Caco-2 (cell line): ENCODE measurements around the gene DCLRE1C. TPM values are rescaled to one million over a fixed set of nuclear protein-coding genes. Genes with fewer than 3 reads are reported as not detected.
"Not testable (repeated sequence)": the region's sequence is repeated elsewhere in the genome, so short reads cannot be mapped to it uniquely, and the experiment has no call there.

Source experiments
- BruUV-seq: library from RNA; stranded (reverse); fragments of 400-500 nt; replicated peaks from 2 replicates; lab custom pipeline; 2021; lab: Mats Ljungman, UMichigan
- CTCF ChIA-PET: fragments of 300-600 bp; sonication (Branson Sonifier 250); formaldehyde crosslinking; loops from one replicate; lab custom pipeline; 2022; ENCODE audit warnings: antibody characterized with exemption; lab: Charles Lee
- POLR2A ChIA-PET: fragments of 300-600 bp; sonication (Branson Sonifier 250); formaldehyde crosslinking; loops from one replicate; lab custom pipeline; 2022; ENCODE audit warnings: antibody characterized with exemption; lab: Charles Lee
- DNase-seq, 2 experiments: peaks; one replicate each; pipeline versions ENCODE4 v3.0.0 to v3.0.0-alpha.2; 2020 to 2022
- H3K27me3 ChIP-seq: replicated peaks from 2 replicates; pipeline ENCODE4 v1.6.0; 2011; ENCODE audit warnings: low read length; ENCODE audit not compliant: control insufficient read depth, insufficient read depth
- H3K36me3 ChIP-seq: 2 replicates; pipeline ENCODE4 v1.5.1; 2011; ENCODE audit warnings: low read length; ENCODE audit not compliant: control insufficient read depth, insufficient read depth
- H3K4me1 ChIP-seq: fragments of 250-450 bp; sonication (Bioruptor Pico); 2 replicates; pipeline ENCODE4 v1.5.1; 2020; ENCODE audit warnings: mild to moderate bottlenecking
- H3K4me3 ChIP-seq: 2 replicates; pipeline ENCODE4 v1.5.1; 2011; ENCODE audit warnings: low read depth, mild to moderate bottlenecking, control low read depth, low read length
- H3K9me3 ChIP-seq: fragments of 250-450 bp; sonication (Bioruptor Pico); 2 replicates; pipeline ENCODE4 v1.5.1; 2020; ENCODE audit warnings: mild to moderate bottlenecking, moderate library complexity
- H3K27ac Mint-ChIP-seq: one replicate; pipeline ENCODE4 v1.8.0; 2022; ENCODE audit warnings: mixed read lengths; ENCODE audit not compliant: unreplicated experiment
- H3K27me3 Mint-ChIP-seq: one replicate; pipeline ENCODE4 v1.8.0; 2022; ENCODE audit warnings: mixed read lengths; ENCODE audit not compliant: insufficient read depth, unreplicated experiment
- H3K36me3 Mint-ChIP-seq: one replicate; pipeline ENCODE4 v1.8.0; 2022; ENCODE audit warnings: mild to moderate bottlenecking, mixed read lengths; ENCODE audit not compliant: insufficient read depth, unreplicated experiment
- H3K4me1 Mint-ChIP-seq: one replicate; pipeline ENCODE4 v1.8.0; 2022; ENCODE audit warnings: low read depth, mixed read lengths; ENCODE audit not compliant: unreplicated experiment
- H3K4me3 Mint-ChIP-seq: one replicate; pipeline ENCODE4 v1.8.0; 2022; ENCODE audit warnings: mild to moderate bottlenecking, moderate library complexity, mixed read lengths; ENCODE audit not compliant: unreplicated experiment
- H3K9me3 Mint-ChIP-seq: one replicate; pipeline ENCODE4 v1.8.0; 2022; ENCODE audit warnings: mixed read lengths; ENCODE audit not compliant: unreplicated experiment
- CTCF ChIP-seq, 2 experiments: fragments of 200-600 bp in 1 of 2; IDR thresholded peaks; 1 replicate in 1 of 2; 2 replicates in 1 of 2; pipeline versions ENCODE4 v1.5.1 to v1.8.0; 2011 to 2022; ENCODE audit warnings: antibody characterized with exemption in 1 of 2, control low read depth in 1 of 2, inconsistent platforms in 1 of 2, low read depth in 1 of 2, low read length in 1 of 2, mild to moderate bottlenecking in 1 of 2, moderate library complexity in 1 of 2; ENCODE audit not compliant: insufficient read depth in 1 of 2, severe bottlenecking in 1 of 2, unreplicated experiment in 1 of 2
- intact Hi-C: fragments of 100-400 bp; cut with micrococcal nuclease; formaldehyde crosslinking; loops from one replicate; pipeline ENCODE4 v1.10.0; 2022; ENCODE audit not compliant: unreplicated experiment
- total RNA-seq: library from RNA; stranded (reverse); gene quantifications from 2 replicates; pipeline ENCODE4 v1.2.3, GENCODE V29; 2022

Gene DCLRE1C
- total RNA-seq, 1 experiment from 2014 or later = 23.7 TPM

- Mint-ChIP-seq H3K36me3 (no peaks in the 10 kb centered on the region), H3K27me3 (no peaks in the 10 kb centered on the region), H3K4me1 (no peaks in the 10 kb centered on the region), H3K27ac (no peak overlapping the region), H3K9me3 (no peaks in the 10 kb centered on the region), H3K4me3 (no peak overlapping the region)
- Histone ChIP-seq H3K9me3 (no peaks in the 10 kb centered on the region), H3K4me3 (no peak overlapping the region), H3K27me3 (no peaks in the 10 kb centered on the region), H3K4me1 (no peaks in the 10 kb centered on the region), H3K36me3 (no peaks in the 10 kb centered on the region)
- DNase-seq = no peak
- intact Hi-C loops = no loop called here
- peak in 1 of 2 experiments; percentile 37 for TF ChIP-seq CTCF (IDR thresholded peaks at IDR 0.05; ENCODE audit: insufficient read depth in 1 of 2, low read depth in 1 of 2, low read length in 1 of 2, severe bottlenecking in 1 of 2, unreplicated experiment in 1 of 2)
- POLR2A ChIA-PET = no interaction called here
- no TSS peak for BruUV-seq
- CTCF ChIA-PET = no interaction called here
Measured at GRCh38 chr10:14975672-14976273, 21.9 kb upstream of the DCLRE1C start.

- not testable (repeated sequence) for H3K4me3 Mint-ChIP-seq, H3K27ac Mint-ChIP-seq, H3K9me3 Mint-ChIP-seq, H3K27me3 ChIP-seq, H3K27me3 Mint-ChIP-seq, H3K36me3 Mint-ChIP-seq, DNase-seq, H3K4me3 ChIP-seq, H3K4me1 ChIP-seq, H3K4me1 Mint-ChIP-seq, H3K9me3 ChIP-seq, BruUV-seq, H3K36me3 ChIP-seq
- ChIA-PET CTCF (interaction anchor here (0.6 kb wide), 1 partner anchor 112 kb away, joined by 5 read pairs; no protein-coding TSS in a partner anchor), POLR2A (interaction anchor here (0.6 kb wide), 1 partner anchor 21 kb away, joined by 3 read pairs; no protein-coding TSS in a partner anchor)
- intact Hi-C loops = loop anchor here (5.0 kb wide), 2 partner anchors 97 to 777 kb away; partner anchors contain the start of gene SUV39H2
Measured at GRCh38 chr10:14974153-14974998, 20.5 kb upstream of the DCLRE1C start.

DNA sequence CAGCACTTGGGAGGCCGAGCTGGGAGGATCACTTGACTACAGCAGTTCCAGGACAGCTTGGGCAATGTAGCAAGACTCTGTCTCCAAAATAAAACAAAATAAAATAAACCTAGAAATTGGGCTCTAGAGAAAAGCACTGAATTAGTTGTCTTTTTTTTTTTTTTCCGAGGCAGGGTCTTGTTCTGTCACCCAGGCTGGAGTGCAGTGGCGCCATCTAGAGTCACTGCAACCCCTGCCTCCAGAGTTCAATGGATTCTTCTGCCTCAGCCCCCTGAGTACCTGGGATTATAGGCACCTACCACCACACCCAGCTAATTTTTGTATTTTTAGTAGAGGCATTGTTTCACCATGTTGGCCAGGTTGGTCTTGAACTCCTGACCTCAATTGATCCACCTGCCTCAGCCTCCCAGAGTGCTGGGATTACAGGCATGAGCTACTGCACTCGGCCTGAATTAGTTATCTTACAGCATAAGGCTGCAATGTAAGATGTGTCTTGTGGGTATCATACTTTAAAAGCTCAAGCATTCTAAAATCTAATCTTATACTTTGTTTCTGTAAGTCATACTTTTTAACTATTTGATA lies 18.1 kb upstream of the DCLRE1C start:
- DNase-seq = peak; percentile 63 to 77
- Mint-ChIP-seq H3K36me3 (no peaks in the 10 kb centered on the region), H3K27ac (no peak overlapping the region), H3K4me1 (no peaks in the 10 kb centered on the region), H3K4me3 (no peak overlapping the region), H3K27me3 (no peaks in the 10 kb centered on the region), H3K9me3 (no peaks in the 10 kb centered on the region)
- Histone ChIP-seq H3K36me3 (no peaks in the 10 kb centered on the region), H3K4me1 (no peaks in the 10 kb centered on the region), H3K9me3 (no peaks in the 10 kb centered on the region), H3K4me3 (no peak overlapping the region), H3K27me3 (no peaks in the 10 kb centered on the region)
- BruUV-seq = no TSS peak
- POLR2A ChIA-PET = interaction anchor here (0.7 to 0.9 kb wide), 2 partner anchors 134 to 135 kb away, joined by 3 to 5 read pairs; partner anchors contain the start of genes CDNF, HSPA14 and MSANTD7
- TF ChIP-seq CTCF (IDR thresholded peaks at IDR 0.05; ENCODE audit: insufficient read depth in 1 of 2, low read depth in 1 of 2, low read length in 1 of 2, severe bottlenecking in 1 of 2, unreplicated experiment in 1 of 2) = peak; percentile 78 to 90
- intact Hi-C loops = loop anchor here (1.0 to 5.0 kb wide), 3 partner anchors 18 to 775 kb away; partner anchors contain the start of genes DCLRE1C and SUV39H2
- CTCF ChIA-PET = interaction anchor here (0.7 to 1.8 kb wide), 6 partner anchors 13 to 416 kb away, joined by 3 to 7 read pairs (median 4); partner anchors contain the start of genes DCLRE1C and MEIG1
